SK-N-SH (cell line): ENCODE results near the gene CD300LB. TPM values are rescaled to one million over a fixed set of nuclear protein-coding genes. Genes with fewer than 3 reads are reported as not detected.

ENCODE experiments used
- CTCF ChIA-PET: fragments of 300-600, 350-600 bp; formaldehyde crosslinking; extraction: SDS; loops from one replicate; lab custom pipeline; 2021; lab: Yijun Ruan, JAX
- POLR2A ChIA-PET: fragments of 350-600 bp; sonication (Branson Sonifier 250); formaldehyde crosslinking; extraction: SDS; loops from one replicate; lab custom pipeline; 2020; ENCODE audit warnings: antibody characterized with exemption, inconsistent platforms; lab: Yijun Ruan, JAX
- DNase-seq: peaks from one replicate; pipeline ENCODE4 v3.0.0; 2012
- H2AFZ ChIP-seq: fragments of 200-600 bp; sonication (generic); 2 replicates; pipeline ENCODE4 v1.8.1; 2016; ENCODE audit warnings: antibody characterized with exemption, mild to moderate bottlenecking, low read depth
- H3F3A ChIP-seq: fragments of 200-600 bp; sonication (generic); replicated peaks from 2 replicates; pipeline ENCODE3; 2016; ENCODE audit warnings: antibody characterized with exemption, mild to moderate bottlenecking; ENCODE audit not compliant: insufficient read depth
- H3K27ac ChIP-seq, 2 experiments: fragments of 200-500 bp in 1 of 2; fragments of 200-600 bp in 1 of 2; sonication (Bioruptor generic) in 1 of 2; sonication (generic), shearing (Covaris generic) in 1 of 2; 2 replicates each; pipeline versions ENCODE4 v1.5.1 to v1.6.1; 2014 to 2016; ENCODE audit warnings: low read depth in 2 of 2, inconsistent platforms in 1 of 2, low read length in 1 of 2, mild to moderate bottlenecking in 1 of 2, mixed read lengths in 1 of 2
- H3K27me3 ChIP-seq: fragments of 200-600 bp; sonication (generic), shearing (Covaris generic); 2 replicates; pipeline ENCODE4 v1.6.1; 2016; ENCODE audit warnings: mixed run types; ENCODE audit not compliant: insufficient read depth
- H3K36me3 ChIP-seq, 2 experiments: fragments of 200-500 bp in 1 of 2; fragments of 200-600 bp in 1 of 2; sonication (Bioruptor generic) in 1 of 2; sonication (generic) in 1 of 2; replicated peaks in 1 of 2; 2 replicates each; pipeline versions ENCODE3 to v1.5.1; 2014 to 2016; ENCODE audit warnings: low read length in 1 of 2, mild to moderate bottlenecking in 1 of 2; ENCODE audit not compliant: insufficient read depth in 2 of 2, control insufficient read depth in 1 of 2
- H3K4me1 ChIP-seq, 2 experiments: fragments of 200-500 bp in 1 of 2; fragments of 200-600 bp in 1 of 2; sonication (Bioruptor generic) in 1 of 2; sonication (generic), shearing (Covaris generic) in 1 of 2; 2 replicates each; pipeline versions ENCODE4 v1.5.1 to v1.6.1; 2014 to 2016; ENCODE audit warnings: low read depth in 1 of 2, low read length in 1 of 2, mixed run types in 1 of 2; ENCODE audit not compliant: insufficient read depth in 2 of 2, control insufficient read depth in 1 of 2
- H3K4me2 ChIP-seq: fragments of 200-600 bp; sonication (generic), shearing (Covaris generic); 2 replicates; pipeline ENCODE4 v1.6.1; 2017; ENCODE audit warnings: mixed run types
- H3K4me3 ChIP-seq, 2 experiments: fragments of 200-500 bp in 1 of 2; fragments of 200-600 bp in 1 of 2; sonication (Bioruptor generic) in 1 of 2; sonication (generic), shearing (Covaris generic) in 1 of 2; 2 replicates each; pipeline versions ENCODE4 v1.5.1 to v1.8.1; 2014 to 2016; ENCODE audit warnings: low read depth in 2 of 2, inconsistent platforms in 1 of 2, low read length in 1 of 2, mild to moderate bottlenecking in 1 of 2, mixed read lengths in 1 of 2, moderate library complexity in 1 of 2
- H3K79me2 ChIP-seq: fragments of 200-600 bp; sonication (generic); 2 replicates; pipeline ENCODE4 v1.8.1; 2017; ENCODE audit warnings: mild to moderate bottlenecking; ENCODE audit not compliant: insufficient read depth
- H3K9ac ChIP-seq: fragments of 200-600 bp; sonication (generic); 2 replicates; pipeline ENCODE4 v1.6.1; 2017; ENCODE audit warnings: mixed run types
- H3K9me2 ChIP-seq: fragments of 200-600 bp; sonication (generic); 2 replicates; pipeline ENCODE4 v1.6.1; 2017; ENCODE audit warnings: mixed run types
- H3K9me3 ChIP-seq: fragments of 200-600 bp; sonication (generic); 2 replicates; pipeline ENCODE4 v1.6.1; 2017; ENCODE audit warnings: mixed run types, mild to moderate bottlenecking, moderate library complexity
- H4K20me1 ChIP-seq: fragments of 200-600 bp; sonication (generic); 2 replicates; pipeline ENCODE4 v1.6.1; 2017; ENCODE audit warnings: mild to moderate bottlenecking, mixed run types; ENCODE audit not compliant: insufficient read depth
- CHD2 ChIP-seq: fragments of 150-350 bp; IDR thresholded peaks from 2 replicates; pipeline ENCODE4 v1.6.1; 2018; ENCODE audit warnings: low read length; ENCODE audit not compliant: partially characterized antibody
- ELF1 ChIP-seq: IDR thresholded peaks from 2 replicates; pipeline ENCODE4 v1.4.0; 2012
- EZH2phosphoT487 ChIP-seq: fragments of 200-600 bp; sonication (generic); IDR thresholded peaks from 2 replicates; pipeline ENCODE4 v1.6.1; 2017; ENCODE audit warnings: low read depth, mixed run types, mild to moderate bottlenecking, antibody characterized with exemption, moderate library complexity, borderline replicate concordance
- FOSL2 ChIP-seq: IDR thresholded peaks from 2 replicates; pipeline ENCODE4 v1.4.0; 2012; ENCODE audit warnings: low read depth, mild to moderate bottlenecking, moderate library complexity, borderline replicate concordance
- FOXJ3 ChIP-seq: sonication (generic); formaldehyde crosslinking; IDR thresholded peaks from 2 replicates; pipeline ENCODE4 v1.5.1; 2020; ENCODE audit warnings: mild to moderate bottlenecking, missing genetic modification reagents
- GABPA ChIP-seq: IDR thresholded peaks from 2 replicates; pipeline ENCODE4 v1.4.0; 2012; ENCODE audit warnings: low read depth, mild to moderate bottlenecking
- JUND ChIP-seq: IDR thresholded peaks from 2 replicates; pipeline ENCODE4 v1.4.0; 2012
- MEF2A ChIP-seq: IDR thresholded peaks from 2 replicates; pipeline ENCODE4 v1.4.0; 2012; ENCODE audit warnings: low read depth, borderline replicate concordance
- MXI1 ChIP-seq: IDR thresholded peaks from 2 replicates; pipeline ENCODE4 v1.6.1; 2012; ENCODE audit warnings: mild to moderate bottlenecking, low read depth, low read length, improper control_type of control experiment
- RAD21 ChIP-seq: IDR thresholded peaks from 2 replicates; pipeline ENCODE4 v1.6.1; 2012; ENCODE audit warnings: mild to moderate bottlenecking, low read length
- RFX5 ChIP-seq: IDR thresholded peaks from 2 replicates; pipeline ENCODE4 v1.6.1; 2012; ENCODE audit warnings: mild to moderate bottlenecking, improper control_type of control experiment, low read length
- RXRA ChIP-seq: IDR thresholded peaks from 2 replicates; pipeline ENCODE4 v1.4.0; 2012; ENCODE audit warnings: low read depth, mild to moderate bottlenecking, borderline replicate concordance
- SIN3A ChIP-seq: IDR thresholded peaks from 2 replicates; pipeline ENCODE4 v1.6.1; 2012; ENCODE audit warnings: low read depth, mild to moderate bottlenecking, low read length, moderate library complexity, borderline replicate concordance
- SMC3 ChIP-seq: IDR thresholded peaks from 2 replicates; pipeline ENCODE4 v1.6.1; 2012; ENCODE audit warnings: low read depth, low read length, improper control_type of control experiment
- TEAD4 ChIP-seq: IDR thresholded peaks from 2 replicates; pipeline ENCODE4 v1.4.0; 2012; ENCODE audit warnings: mild to moderate bottlenecking, borderline replicate concordance; ENCODE audit not compliant: insufficient read depth
- YY1 ChIP-seq: IDR thresholded peaks from 2 replicates; pipeline ENCODE4 v1.4.0; 2012; ENCODE audit warnings: low read depth, mild to moderate bottlenecking
- WGBS: methylation state at CpG from one replicate; pipeline ENCODE4 v1.1.6; 2017; ENCODE audit warnings: low lambda C conversion rate; 5-methylcytosine and 5-hydroxymethylcytosine counted together
- polyA plus RNA-seq, 3 experiments: library from polyadenylated mRNA; depleted of rRNA; stranded (reverse); fragments of >200 nt; gene quantifications; 2 replicates each; pipeline ENCODE4 v1.2.3, GENCODE V29; 2012
- TF ChIP-seq, protein P1 (sequence below): IDR thresholded peaks from 2 replicates; pipeline ENCODE4; 2012
- TF ChIP-seq, protein P2 (sequence below): fragments of 150-350 bp; IDR thresholded peaks from 2 replicates; pipeline ENCODE4 v1.6.1; 2016; ENCODE audit warnings: mild to moderate bottlenecking, low read depth, low read length
- TF ChIP-seq, protein P3 (sequence below): fragments of 200-600 bp; sonication (generic); IDR thresholded peaks from 2 replicates; pipeline ENCODE4 v1.6.1; 2017; ENCODE audit warnings: antibody characterized with exemption, mild to moderate bottlenecking, moderate library complexity
- TF ChIP-seq, protein P4 (sequence below): IDR thresholded peaks from 2 replicates; pipeline ENCODE4 v1.6.1; 2012; ENCODE audit warnings: mild to moderate bottlenecking, low read depth, low read length, moderate library complexity

The CD300LB gene
- polyA plus RNA-seq, 1 of the 3 experiments (the other 2 are of a cell fraction), result not detected

DNA sequence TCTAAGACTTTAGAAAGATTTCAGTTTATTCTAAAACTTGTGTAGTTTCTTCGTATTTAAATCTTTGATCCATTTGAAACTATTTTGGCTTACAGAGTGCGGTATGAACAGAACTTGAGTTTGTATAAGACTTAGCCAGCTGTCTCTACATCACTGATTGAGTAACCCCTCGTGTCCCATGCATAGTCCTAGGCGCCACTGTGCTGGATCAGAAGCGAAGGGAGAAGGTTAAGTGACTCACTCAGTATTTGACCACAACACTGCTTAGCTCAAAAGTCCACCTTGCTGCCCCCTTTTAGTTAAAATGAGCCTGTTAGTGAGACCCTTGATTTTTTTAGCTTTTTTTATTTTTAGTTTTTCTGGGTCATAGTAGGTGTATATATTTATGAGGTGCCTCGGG, 28.4 kb downstream of the CD300LB start:
- DNase-seq, result no peak
- CTCF ChIA-PET, result interaction anchor here (0.7 to 4.7 kb wide), 9 partner anchors 9 to 233 kb away, joined by 3 to 32 read pairs (median 4); partner anchors contain the start of gene GPR142
- Histone ChIP-seq H2AFZ (no peak overlapping the region), H3K4me2 (no peak overlapping the region), H3K9me2 (no peaks in the 10 kb centered on the region), H3K4me1 (no peaks in the 10 kb centered on the region), H3K36me3 (no peaks in the 10 kb centered on the region), H3K79me2 (no peaks in the 10 kb centered on the region), H3K4me3 (no peak overlapping the region), H3F3A (no peaks in the 10 kb centered on the region), H3K27me3 (no peaks in the 10 kb centered on the region), H3K9ac (no peak overlapping the region), H3K9me3 (0 out of 2 replicates have a peak, but pooled peaks cover 5% of the 10 kb centered on the region), H4K20me1 (no peaks in the 10 kb centered on the region), H3K27ac (no peak overlapping the region)
- POLR2A ChIA-PET, result no interaction called here
- no peak for TF ChIP-seq FOSL2
- no peak for TF ChIP-seq RXRA
- TF ChIP-seq MXI1, result no peak
- TF ChIP-seq SIN3A, result no peak
- TF ChIP-seq, protein P1, sequence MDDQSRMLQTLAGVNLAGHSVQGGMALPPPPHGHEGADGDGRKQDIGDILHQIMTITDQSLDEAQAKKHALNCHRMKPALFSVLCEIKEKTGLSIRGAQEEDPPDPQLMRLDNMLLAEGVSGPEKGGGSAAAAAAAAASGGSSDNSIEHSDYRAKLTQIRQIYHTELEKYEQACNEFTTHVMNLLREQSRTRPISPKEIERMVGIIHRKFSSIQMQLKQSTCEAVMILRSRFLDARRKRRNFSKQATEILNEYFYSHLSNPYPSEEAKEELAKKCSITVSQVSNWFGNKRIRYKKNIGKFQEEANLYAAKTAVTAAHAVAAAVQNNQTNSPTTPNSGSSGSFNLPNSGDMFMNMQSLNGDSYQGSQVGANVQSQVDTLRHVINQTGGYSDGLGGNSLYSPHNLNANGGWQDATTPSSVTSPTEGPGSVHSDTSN, result no peak
- TF ChIP-seq EZH2phosphoT487, result no peak
- TF ChIP-seq TEAD4, result no peak
- no peak for TF ChIP-seq FOXJ3 (CRISPR knock-in tag)
- TF ChIP-seq SMC3, result no peak
- no peak for TF ChIP-seq JUND
- TF ChIP-seq, protein P2, sequence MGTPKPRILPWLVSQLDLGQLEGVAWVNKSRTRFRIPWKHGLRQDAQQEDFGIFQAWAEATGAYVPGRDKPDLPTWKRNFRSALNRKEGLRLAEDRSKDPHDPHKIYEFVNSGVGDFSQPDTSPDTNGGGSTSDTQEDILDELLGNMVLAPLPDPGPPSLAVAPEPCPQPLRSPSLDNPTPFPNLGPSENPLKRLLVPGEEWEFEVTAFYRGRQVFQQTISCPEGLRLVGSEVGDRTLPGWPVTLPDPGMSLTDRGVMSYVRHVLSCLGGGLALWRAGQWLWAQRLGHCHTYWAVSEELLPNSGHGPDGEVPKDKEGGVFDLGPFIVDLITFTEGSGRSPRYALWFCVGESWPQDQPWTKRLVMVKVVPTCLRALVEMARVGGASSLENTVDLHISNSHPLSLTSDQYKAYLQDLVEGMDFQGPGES, result no peak
- no peak for TF ChIP-seq RFX5
- no peak for TF ChIP-seq GABPA
- no peak for TF ChIP-seq ELF1
- WGBS, result 15% methylated on average over 6 of the region's 6 CpGs

DNA sequence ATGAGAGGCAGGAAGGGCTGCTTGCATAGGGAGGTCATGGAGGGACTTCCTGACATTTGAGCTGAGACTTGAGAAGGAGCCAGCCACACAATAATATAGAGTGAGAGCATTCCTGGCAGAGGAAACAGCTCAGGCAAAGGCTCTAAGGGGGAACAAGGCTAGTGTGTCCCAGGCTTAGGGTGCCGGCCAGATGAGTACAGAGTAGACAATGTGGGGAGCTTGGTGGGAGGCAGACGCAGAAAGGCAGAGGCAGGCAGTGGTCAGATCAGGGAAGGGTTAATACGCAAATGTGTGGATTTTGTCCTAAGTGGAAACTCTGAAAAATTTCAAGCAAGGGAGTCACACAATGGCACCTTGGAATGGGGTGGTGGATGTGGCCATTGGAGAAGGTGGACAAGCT, 31.3 kb downstream of the CD300LB start:
- ChIA-PET CTCF (interaction anchor here (0.6 to 4.7 kb wide), 10 partner anchors 8 to 199 kb away, joined by 3 to 32 read pairs (median 4); partner anchors contain the start of gene GPR142), POLR2A (no interaction called here)
- peaks cover 2% of the 10 kb centered on the region; the same call in 1 of the 2 replicates for H3K9me3 ChIP-seq
- DNase-seq, result no peak
- no peak overlapping the region for H3K9ac ChIP-seq
- no peak overlapping the region for H2AFZ ChIP-seq
- no peaks in the 10 kb centered on the region for H3K79me2 ChIP-seq
- no peaks in the 10 kb centered on the region for H3F3A ChIP-seq
- H3K4me1 ChIP-seq, result no peaks in the 10 kb centered on the region
- no peaks in the 10 kb centered on the region for H4K20me1 ChIP-seq
- no peak overlapping the region for H3K4me3 ChIP-seq
- no peak overlapping the region for H3K4me2 ChIP-seq
- no peaks in the 10 kb centered on the region for H3K27me3 ChIP-seq
- H3K27ac ChIP-seq, result no peak overlapping the region
- no peaks in the 10 kb centered on the region for H3K9me2 ChIP-seq
- no peaks in the 10 kb centered on the region for H3K36me3 ChIP-seq
- WGBS, result 42% methylated on average over 3 of the region's 3 CpGs
- TF ChIP-seq SMC3 (no peak), RXRA (no peak), CHD2 (no peak), YY1 (no peak), TEAD4 (no peak), FOXJ3 (CRISPR knock-in tag) (no peak), RFX5 (no peak), MEF2A (no peak), EZH2phosphoT487 (no peak), RAD21 (no peak)
- TF ChIP-seq, protein P3, sequence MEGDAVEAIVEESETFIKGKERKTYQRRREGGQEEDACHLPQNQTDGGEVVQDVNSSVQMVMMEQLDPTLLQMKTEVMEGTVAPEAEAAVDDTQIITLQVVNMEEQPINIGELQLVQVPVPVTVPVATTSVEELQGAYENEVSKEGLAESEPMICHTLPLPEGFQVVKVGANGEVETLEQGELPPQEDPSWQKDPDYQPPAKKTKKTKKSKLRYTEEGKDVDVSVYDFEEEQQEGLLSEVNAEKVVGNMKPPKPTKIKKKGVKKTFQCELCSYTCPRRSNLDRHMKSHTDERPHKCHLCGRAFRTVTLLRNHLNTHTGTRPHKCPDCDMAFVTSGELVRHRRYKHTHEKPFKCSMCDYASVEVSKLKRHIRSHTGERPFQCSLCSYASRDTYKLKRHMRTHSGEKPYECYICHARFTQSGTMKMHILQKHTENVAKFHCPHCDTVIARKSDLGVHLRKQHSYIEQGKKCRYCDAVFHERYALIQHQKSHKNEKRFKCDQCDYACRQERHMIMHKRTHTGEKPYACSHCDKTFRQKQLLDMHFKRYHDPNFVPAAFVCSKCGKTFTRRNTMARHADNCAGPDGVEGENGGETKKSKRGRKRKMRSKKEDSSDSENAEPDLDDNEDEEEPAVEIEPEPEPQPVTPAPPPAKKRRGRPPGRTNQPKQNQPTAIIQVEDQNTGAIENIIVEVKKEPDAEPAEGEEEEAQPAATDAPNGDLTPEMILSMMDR, result no peak
- TF ChIP-seq, protein P4, sequence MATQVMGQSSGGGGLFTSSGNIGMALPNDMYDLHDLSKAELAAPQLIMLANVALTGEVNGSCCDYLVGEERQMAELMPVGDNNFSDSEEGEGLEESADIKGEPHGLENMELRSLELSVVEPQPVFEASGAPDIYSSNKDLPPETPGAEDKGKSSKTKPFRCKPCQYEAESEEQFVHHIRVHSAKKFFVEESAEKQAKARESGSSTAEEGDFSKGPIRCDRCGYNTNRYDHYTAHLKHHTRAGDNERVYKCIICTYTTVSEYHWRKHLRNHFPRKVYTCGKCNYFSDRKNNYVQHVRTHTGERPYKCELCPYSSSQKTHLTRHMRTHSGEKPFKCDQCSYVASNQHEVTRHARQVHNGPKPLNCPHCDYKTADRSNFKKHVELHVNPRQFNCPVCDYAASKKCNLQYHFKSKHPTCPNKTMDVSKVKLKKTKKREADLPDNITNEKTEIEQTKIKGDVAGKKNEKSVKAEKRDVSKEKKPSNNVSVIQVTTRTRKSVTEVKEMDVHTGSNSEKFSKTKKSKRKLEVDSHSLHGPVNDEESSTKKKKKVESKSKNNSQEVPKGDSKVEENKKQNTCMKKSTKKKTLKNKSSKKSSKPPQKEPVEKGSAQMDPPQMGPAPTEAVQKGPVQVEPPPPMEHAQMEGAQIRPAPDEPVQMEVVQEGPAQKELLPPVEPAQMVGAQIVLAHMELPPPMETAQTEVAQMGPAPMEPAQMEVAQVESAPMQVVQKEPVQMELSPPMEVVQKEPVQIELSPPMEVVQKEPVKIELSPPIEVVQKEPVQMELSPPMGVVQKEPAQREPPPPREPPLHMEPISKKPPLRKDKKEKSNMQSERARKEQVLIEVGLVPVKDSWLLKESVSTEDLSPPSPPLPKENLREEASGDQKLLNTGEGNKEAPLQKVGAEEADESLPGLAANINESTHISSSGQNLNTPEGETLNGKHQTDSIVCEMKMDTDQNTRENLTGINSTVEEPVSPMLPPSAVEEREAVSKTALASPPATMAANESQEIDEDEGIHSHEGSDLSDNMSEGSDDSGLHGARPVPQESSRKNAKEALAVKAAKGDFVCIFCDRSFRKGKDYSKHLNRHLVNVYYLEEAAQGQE, result no peak
